ENCODE measurements around the gene TXNDC8. TPM values are rescaled to one million over a fixed set of nuclear protein-coding genes. Genes with fewer than 3 reads are reported as not detected.

TXNDC8 gene
- total and polyA plus RNA-seq, 2 of the 13 experiments (the other 11 are each of a cell fraction or from before 2014, with no cell fraction given), result not detected

DNA sequence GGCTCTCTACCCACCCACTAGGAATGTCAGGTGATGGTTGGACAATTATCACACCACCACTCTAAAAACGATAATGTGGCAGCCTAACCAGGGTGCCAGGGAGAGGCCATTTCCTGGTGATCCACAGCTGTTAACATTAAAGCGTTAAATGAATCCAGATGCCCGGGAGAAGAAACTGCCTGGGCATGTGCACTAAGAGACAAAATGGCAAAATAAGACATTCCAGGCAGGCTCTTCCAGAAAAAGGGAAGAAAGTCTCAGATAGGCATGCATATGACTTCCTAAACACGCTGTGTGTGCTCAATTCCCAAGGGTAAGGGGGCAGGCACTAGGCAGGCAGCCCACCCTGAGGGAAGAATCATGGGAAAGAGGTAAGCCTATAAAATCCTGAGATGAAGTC, 76.8 kb downstream of the TXNDC8 start:
- no peak overlapping the region for H3K4me2 ChIP-seq (ENCODE audit: low read depth, low read length)
- H3K36me3 ChIP-seq (replicated peaks in 1 of 2; ENCODE audit: control insufficient read depth in 1 of 2, insufficient read depth in 2 of 2, low read length in 2 of 2), result no peaks in the 10 kb centered on the region
- CTCF ChIA-PET (ENCODE audit: low intra/inter-chr PET ratio, low total read pairs), result no interaction called here
- no peak for ATAC-seq
- intact Hi-C loops (cut with micrococcal nuclease; ENCODE audit: unreplicated experiment) (no loop called here), in situ Hi-C loops (cut with HindIII; ENCODE audit: extremely low pct_ligation_motif_present, low pct_unique_long_range_greater_than_20kb) (no loop called here)
- no peak for DNase-seq (ENCODE audit: low spot score)
- peaks cover 13% of the 10 kb centered on the region for H3K79me2 ChIP-seq (ENCODE audit: insufficient read depth, low read length)
- no peaks in the 10 kb centered on the region; a peak in 1 of 5 replicates for H3K27me3 ChIP-seq (ENCODE audit: control insufficient read depth in 1 of 2, insufficient read depth in 2 of 2, low read length in 2 of 2)
- no peaks in the 10 kb centered on the region for H4K20me1 ChIP-seq (ENCODE audit: insufficient read depth, low read length)
- 79% methylated on average over 4 of the region's 4 CpGs for WGBS (ENCODE audit: low lambda C conversion rate)
- no peak overlapping the region for H3K4me3 ChIP-seq (replicated peaks in 1 of 3; ENCODE audit: insufficient read depth in 1 of 3, low read depth in 2 of 3, low read length in 3 of 3)
- BruUV-seq (replicated peaks), result no TSS peak
- no peak overlapping the region for H2AFZ ChIP-seq (ENCODE audit: low read length)
- H3K4me1 ChIP-seq (ENCODE audit: insufficient read depth, low read length), result peaks cover 16% of the 10 kb centered on the region
- no peaks in the 10 kb centered on the region for H3K9me3 ChIP-seq (ENCODE audit: low read length)
- no peak overlapping the region for H3K9ac ChIP-seq (ENCODE audit: insufficient read depth, low read depth, low read length)
- H3K27ac ChIP-seq (ENCODE audit: extremely low read length, insufficient read depth, low read length), result no peak overlapping the region
- POLR2A ChIA-PET, result no interaction called here
- FAIRE-seq, result no peak
- TF ChIP-seq ASH2L (IDR thresholded peaks at IDR 0.05; ENCODE audit: insufficient read length, low read depth, low read length) (no peak), NFRKB (IDR thresholded peaks at IDR 0.05) (no peak), CEBPB (IDR thresholded peaks at IDR 0.05; ENCODE audit: borderline replicate concordance, low read depth, low read length) (no peak), CHCHD3 (CRISPR knock-in tag; IDR thresholded peaks at IDR 0.05) (no peak), XRCC5 (optimal IDR thresholded peaks at IDR 0.05; ENCODE audit: low read length) (no peak), ZNF34 (CRISPR knock-in tag; IDR thresholded peaks at IDR 0.05; ENCODE audit: borderline replicate concordance) (no peak), ZNF350 (CRISPR knock-in tag; IDR thresholded peaks at IDR 0.05; ENCODE audit: borderline replicate concordance, low read depth) (no peak), GATAD1 (CRISPR knock-in tag; IDR thresholded peaks at IDR 0.05) (no peak), NFATC3 (CRISPR knock-in tag; IDR thresholded peaks at IDR 0.05) (no peak), TOE1 (CRISPR knock-in tag; IDR thresholded peaks at IDR 0.05) (no peak), NPAS2 (CRISPR knock-in tag; IDR thresholded peaks at IDR 0.05; ENCODE audit: borderline replicate concordance) (no peak), ZNF142 (CRISPR knock-in tag; IDR thresholded peaks at IDR 0.05) (no peak), MLX (CRISPR knock-in tag; IDR thresholded peaks at IDR 0.05) (no peak), NR2F1 (CRISPR knock-in tag; IDR thresholded peaks at IDR 0.05) (no peak), TMF1 (CRISPR knock-in tag; IDR thresholded peaks at IDR 0.05; ENCODE audit: low read depth) (no peak), ZFYVE20 (CRISPR knock-in tag; IDR thresholded peaks at IDR 0.05; ENCODE audit: borderline replicate concordance, low read depth) (no peak)
- TF ChIP-seq, protein P1, sequence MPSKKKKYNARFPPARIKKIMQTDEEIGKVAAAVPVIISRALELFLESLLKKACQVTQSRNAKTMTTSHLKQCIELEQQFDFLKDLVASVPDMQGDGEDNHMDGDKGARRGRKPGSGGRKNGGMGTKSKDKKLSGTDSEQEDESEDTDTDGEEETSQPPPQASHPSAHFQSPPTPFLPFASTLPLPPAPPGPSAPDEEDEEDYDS (CRISPR knock-in tag; IDR thresholded peaks at IDR 0.05), result no peak
- TF ChIP-seq, protein P2, sequence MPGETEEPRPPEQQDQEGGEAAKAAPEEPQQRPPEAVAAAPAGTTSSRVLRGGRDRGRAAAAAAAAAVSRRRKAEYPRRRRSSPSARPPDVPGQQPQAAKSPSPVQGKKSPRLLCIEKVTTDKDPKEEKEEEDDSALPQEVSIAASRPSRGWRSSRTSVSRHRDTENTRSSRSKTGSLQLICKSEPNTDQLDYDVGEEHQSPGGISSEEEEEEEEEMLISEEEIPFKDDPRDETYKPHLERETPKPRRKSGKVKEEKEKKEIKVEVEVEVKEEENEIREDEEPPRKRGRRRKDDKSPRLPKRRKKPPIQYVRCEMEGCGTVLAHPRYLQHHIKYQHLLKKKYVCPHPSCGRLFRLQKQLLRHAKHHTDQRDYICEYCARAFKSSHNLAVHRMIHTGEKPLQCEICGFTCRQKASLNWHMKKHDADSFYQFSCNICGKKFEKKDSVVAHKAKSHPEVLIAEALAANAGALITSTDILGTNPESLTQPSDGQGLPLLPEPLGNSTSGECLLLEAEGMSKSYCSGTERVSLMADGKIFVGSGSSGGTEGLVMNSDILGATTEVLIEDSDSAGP (CRISPR knock-in tag; IDR thresholded peaks at IDR 0.05; ENCODE audit: borderline replicate concordance), result no peak

All from HepG2 (cell line).